HG03342 (cell line): ENCODE results near the gene DCLRE1B.

Experiments used
- ATAC-seq: cut with Tn5 transposase; IDR thresholded peaks from one replicate; pipeline ENCODE4 v1.9.1; 2021; ENCODE audit warnings: mild to moderate bottlenecking, moderate library complexity; ENCODE audit not compliant: unreplicated experiment

The DCLRE1B gene

GRCh38 chr1:113886417-113887401 is 18.4 kb upstream of the DCLRE1B start:
- no peak for ATAC-seq

- ATAC-seq = no peak
These were observed 17.5 kb upstream of the DCLRE1B start, which contains the start of gene BCL2L15 for GRCh38 chr1:113887402-113888175. Gene BCL2L15, minus strand, starts transcription at chr1:113887581. Its CDS starts 206 bp downstream, at chr1:113887375.

- no peak for ATAC-seq
These were observed 14.3 kb upstream of the DCLRE1B start for GRCh38 chr1:113890816-113891215.

GRCh38 chr1:113891631-113892220 is 13.4 kb upstream of the DCLRE1B start:
- no peak for ATAC-seq

GRCh38 chr1:113893267-113893666 is 11.9 kb upstream of the DCLRE1B start:
- no peak for ATAC-seq

GRCh38 chr1:113895098-113895497 is 10.0 kb upstream of the DCLRE1B start:
- no peak for ATAC-seq

GRCh38 chr1:113895961-113896360 is 9.2 kb upstream of the DCLRE1B start:
- no peak for ATAC-seq

DNA sequence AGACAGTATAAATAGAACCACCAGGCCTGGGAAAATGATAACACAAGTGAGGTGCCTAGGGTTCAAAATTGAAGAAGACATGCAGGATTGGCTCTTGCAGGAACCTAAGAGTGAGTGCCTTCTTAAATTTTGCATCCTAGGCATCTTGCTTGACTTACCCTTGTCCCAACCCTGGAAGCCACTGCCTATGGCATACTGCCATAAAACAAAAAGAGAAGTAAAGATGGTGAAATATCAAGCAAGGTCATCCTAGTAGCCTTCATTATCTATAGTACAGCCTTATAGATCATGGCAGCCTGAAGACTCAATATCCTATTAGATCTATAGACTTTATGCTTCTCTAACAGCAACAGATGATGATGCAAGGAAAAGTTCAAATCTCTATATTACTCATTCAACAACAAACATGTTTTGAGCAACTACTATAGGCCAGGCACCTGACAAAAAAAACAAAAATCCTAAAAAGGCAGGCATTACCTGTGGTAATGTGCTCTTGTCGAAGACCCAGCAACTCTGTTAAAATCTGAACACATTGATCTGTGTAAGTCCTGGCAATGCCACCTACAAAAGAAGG is 6.8 kb upstream of the DCLRE1B start:
- no peak for ATAC-seq

DNA sequence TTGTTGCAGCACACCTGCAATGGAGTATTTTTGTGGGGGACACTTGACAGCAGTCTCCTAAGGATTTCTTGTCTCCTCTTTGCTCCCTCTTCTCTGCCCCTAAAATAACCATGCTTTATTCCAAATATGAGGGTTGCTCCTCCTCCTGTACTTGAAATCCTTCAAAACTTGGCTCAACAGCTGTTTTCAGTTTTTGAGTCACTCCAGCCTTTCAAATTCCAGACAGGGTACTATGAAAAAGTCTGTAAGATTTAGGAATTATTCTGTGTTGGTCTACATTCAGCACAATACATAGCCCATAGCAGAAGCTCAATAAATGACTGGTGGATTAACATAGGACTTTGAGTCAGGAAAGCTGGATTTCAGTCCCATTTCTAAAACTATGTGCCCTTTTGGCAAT is 6.0 kb upstream of the DCLRE1B start:
- ATAC-seq = no peak

DNA sequence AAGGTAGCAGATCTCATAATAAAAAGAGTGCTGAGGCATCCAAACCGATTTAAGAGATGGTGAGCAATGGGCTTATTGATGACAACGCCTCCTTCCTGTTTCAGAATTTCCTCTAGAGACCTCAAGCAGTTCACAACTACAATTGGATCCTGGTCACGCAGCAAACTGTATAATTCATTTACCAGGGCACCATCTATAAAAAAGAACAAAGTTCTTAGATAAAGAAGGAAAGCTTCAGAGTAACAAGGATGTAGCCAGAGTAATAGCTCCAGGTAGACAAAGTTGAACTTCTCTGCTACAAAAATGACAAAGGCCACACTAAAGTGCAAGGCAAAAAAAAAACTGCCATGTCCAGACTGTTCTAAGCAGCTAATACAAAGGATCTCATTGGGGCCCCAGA is 3.9 kb upstream of the DCLRE1B start:
- ATAC-seq = no peak

GRCh38 chr1:113903501-113904292 is 1.4 kb upstream of the DCLRE1B start:
- no peak for ATAC-seq

- ATAC-seq = peak; percentile 23
These were observed 843 bp upstream of the DCLRE1B start for GRCh38 chr1:113904293-113904673.

GRCh38 chr1:113905435-113905861 is 322 bp downstream of the DCLRE1B start:
- no peak for ATAC-seq

GRCh38 chr1:113912594-113913311 is 7.6 kb downstream of the DCLRE1B start:
- no peak for ATAC-seq

DNA sequence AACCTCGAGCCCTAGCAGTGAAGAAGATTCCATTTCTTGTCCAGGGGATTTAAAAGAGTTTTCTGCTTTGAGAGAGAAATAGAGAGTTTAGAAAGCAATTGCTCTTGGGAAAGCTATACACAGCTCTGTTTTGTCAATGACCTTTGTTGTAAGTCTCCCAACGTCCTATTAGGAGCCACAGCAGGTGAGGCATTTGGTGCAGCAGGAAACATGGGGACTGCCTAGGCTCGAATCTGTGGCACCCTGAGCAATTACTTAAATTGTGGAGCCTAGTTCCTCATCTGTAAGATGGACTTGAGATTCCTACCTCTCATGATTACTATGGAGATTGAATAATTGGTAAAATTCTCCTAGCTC is 8.2 kb downstream of the DCLRE1B start:
- ATAC-seq = no peak

DNA sequence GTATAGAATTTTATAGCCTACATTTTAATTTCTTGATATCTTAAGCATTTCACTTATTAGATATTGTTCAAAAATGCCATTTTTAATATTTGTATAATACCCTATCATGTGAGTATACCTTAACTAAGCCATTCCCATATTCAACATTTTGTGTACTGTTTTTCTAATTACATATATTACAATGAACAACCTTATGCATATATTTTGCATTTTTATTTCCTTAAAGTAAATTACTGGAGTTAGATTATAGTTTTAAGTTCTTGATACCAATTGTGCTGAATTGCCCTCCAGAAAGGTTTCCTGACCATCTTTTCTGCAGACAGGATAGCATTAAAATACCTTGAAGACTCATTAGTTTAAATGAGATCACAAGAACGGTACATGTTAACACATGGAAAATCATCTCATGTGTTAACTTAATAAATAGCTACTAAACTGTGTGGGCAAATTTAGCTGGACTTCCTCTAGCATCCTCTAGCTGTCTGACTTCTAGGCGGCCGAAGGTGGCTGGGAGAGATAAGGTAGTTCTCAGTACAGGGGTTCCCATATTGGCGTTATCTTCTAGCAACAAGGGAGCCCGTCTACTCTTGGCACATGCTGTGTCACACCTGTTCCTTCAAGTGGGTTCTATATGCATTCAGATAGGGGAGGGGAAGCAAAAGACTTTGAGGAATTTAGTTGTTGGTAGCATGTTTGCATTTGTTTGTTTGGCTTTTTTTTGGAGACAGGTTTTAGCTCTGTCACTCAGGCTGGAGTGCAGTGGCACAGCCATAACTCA is 8.9 kb downstream of the DCLRE1B start:
- no peak for ATAC-seq

DNA sequence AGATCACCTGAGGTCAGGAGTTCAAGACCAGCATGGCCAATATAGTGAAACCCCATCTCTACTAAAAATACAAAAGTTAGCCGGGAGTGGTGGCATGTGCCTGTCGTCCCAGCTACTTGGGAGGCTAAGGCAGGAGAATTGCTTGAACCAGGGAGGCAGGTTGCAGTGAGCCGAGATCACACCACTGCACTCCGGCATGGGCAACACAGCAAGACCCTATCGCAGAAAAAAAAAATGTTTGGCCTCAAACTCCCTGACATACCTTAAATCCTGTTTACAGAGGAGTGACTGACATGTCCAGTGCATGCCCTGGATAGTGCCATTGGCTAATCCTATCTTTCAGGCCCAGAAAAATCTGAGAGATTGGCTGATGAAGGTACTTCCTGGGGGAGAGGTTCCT is 11.8 kb downstream of the DCLRE1B start:
- no peak for ATAC-seq

GRCh38 chr1:113917400-113918082 is 12.4 kb downstream of the DCLRE1B start:
- ATAC-seq = no peak
